ENCODE data around the gene DTX4.
A peak's percentile ranks its signal among the peaks of the same experiment; 100 is the strongest.

DTX4 gene

DNA sequence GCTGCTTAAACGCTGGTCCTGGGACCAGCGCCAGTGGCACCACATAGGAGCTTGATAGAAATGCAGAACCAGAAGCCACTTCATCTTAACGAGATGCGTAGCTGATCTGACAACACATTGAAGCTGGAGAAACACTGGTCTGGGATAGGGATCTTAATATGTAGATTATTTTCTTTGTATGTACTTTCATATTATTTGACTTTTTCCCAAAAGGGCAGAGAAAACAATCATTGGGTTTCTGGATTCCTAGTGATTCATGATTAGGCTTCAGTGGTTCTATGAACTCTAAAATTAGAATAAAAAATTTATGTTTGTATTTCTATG lies 28.5 kb downstream of the DTX4 start:
- Histone ChIP-seq H3K4me1 (ENCODE audit: control insufficient read depth in 1 of 2, insufficient read depth in 2 of 2, low read length in 2 of 2) (peaks cover 4 to 12% of the 10 kb centered on the region in 2 donors), H3K36me3 (ENCODE audit: control insufficient read depth in 1 of 2, insufficient read depth in 2 of 2, low read length in 2 of 2) (peaks cover 46 to 80% of the 10 kb centered on the region in 2 donors), H3K27me3 (ENCODE audit: control insufficient read depth in 1 of 2, insufficient read depth in 2 of 2, low read length in 2 of 2) (no peaks in the 10 kb centered on the region), H3K9ac (ENCODE audit: low read depth in 1 of 2, low read length in 2 of 2) (no peak overlapping the region), H3K4me3 (ENCODE audit: low read depth in 1 of 2, low read length in 2 of 2) (no peak overlapping the region), H3K9me3 (ENCODE audit: control insufficient read depth in 1 of 2, low read length in 2 of 2) (no peaks in the 10 kb centered on the region), H3K27ac (ENCODE audit: low read depth, low read length) (no peak overlapping the region)

- H3K9me3 ChIP-seq (ENCODE audit: control insufficient read depth in 1 of 2, low read length in 2 of 2): no peaks in the 10 kb centered on the region
- H3K9ac ChIP-seq (ENCODE audit: low read depth in 1 of 2, low read length in 2 of 2): no peak overlapping the region
- H3K4me1 ChIP-seq (ENCODE audit: control insufficient read depth in 1 of 2, insufficient read depth in 2 of 2, low read length in 2 of 2): peaks cover 4 to 12% of the 10 kb centered on the region in 2 donors
- no peak overlapping the region for H3K27ac ChIP-seq (ENCODE audit: low read depth, low read length)
- H3K27me3 ChIP-seq (ENCODE audit: control insufficient read depth in 1 of 2, insufficient read depth in 2 of 2, low read length in 2 of 2): no peaks in the 10 kb centered on the region
- H3K4me3 ChIP-seq (ENCODE audit: low read depth in 1 of 2, low read length in 2 of 2): no peak overlapping the region
- peaks cover 43 to 78% of the 10 kb centered on the region in 2 donors for H3K36me3 ChIP-seq (ENCODE audit: control insufficient read depth in 1 of 2, insufficient read depth in 2 of 2, low read length in 2 of 2)
Observed at GRCh38 chr11:59201353-59201752, 29.4 kb downstream of the DTX4 start.

- Histone ChIP-seq H3K27ac (ENCODE audit: low read depth, low read length) (no peak overlapping the region), H3K9ac (ENCODE audit: low read depth in 1 of 2, low read length in 2 of 2) (no peak overlapping the region), H3K4me1 (ENCODE audit: control insufficient read depth in 1 of 2, insufficient read depth in 2 of 2, low read length in 2 of 2) (peaks cover 0 to 13% of the 10 kb centered on the region in 2 donors)
Observed at GRCh38 chr11:59204746-59205145, 32.8 kb downstream of the DTX4 start.

DNA sequence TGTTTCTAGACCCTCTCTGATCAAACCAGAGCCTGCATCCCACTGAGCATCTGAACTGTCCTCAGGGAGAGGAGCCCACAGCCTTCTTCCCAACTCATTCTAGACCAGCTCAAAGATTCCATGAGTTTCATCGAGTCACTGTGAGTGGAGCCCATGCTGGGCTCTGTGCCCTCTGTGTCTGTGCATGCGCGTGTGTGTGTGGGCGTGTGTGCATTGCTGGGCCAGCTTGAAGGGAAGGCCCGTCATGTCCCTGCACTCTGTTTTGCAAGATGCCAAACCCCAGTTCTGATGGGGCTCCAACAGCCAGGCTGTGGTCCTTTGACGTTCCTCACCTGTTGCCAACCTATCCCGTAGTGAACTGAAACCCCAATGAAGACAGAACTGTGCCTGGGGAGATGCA lies 33.7 kb downstream of the DTX4 start:
- H3K4me3 ChIP-seq (ENCODE audit: low read depth in 1 of 2, low read length in 2 of 2): no peak overlapping the region
- no peak overlapping the region for H3K9ac ChIP-seq (ENCODE audit: low read depth in 1 of 2, low read length in 2 of 2)
- H3K36me3 ChIP-seq (ENCODE audit: control insufficient read depth in 1 of 2, insufficient read depth in 2 of 2, low read length in 2 of 2): peaks cover 27 to 62% of the 10 kb centered on the region in 2 donors
- H3K9me3 ChIP-seq (ENCODE audit: control insufficient read depth in 1 of 2, low read length in 2 of 2): no peaks in the 10 kb centered on the region
- no peaks in the 10 kb centered on the region for H3K27me3 ChIP-seq (ENCODE audit: control insufficient read depth in 1 of 2, insufficient read depth in 2 of 2, low read length in 2 of 2)
- peaks cover 0 to 13% of the 10 kb centered on the region in 2 donors for H3K4me1 ChIP-seq (ENCODE audit: control insufficient read depth in 1 of 2, insufficient read depth in 2 of 2, low read length in 2 of 2)
- no peak overlapping the region for H3K27ac ChIP-seq (ENCODE audit: low read depth, low read length)

More at GRCh38 chr11:59204746-59205145, 32.8 kb downstream of the DTX4 start:
- no peaks in the 10 kb centered on the region for H3K27me3 ChIP-seq (ENCODE audit: control insufficient read depth in 1 of 2, insufficient read depth in 2 of 2, low read length in 2 of 2)
- no peaks in the 10 kb centered on the region for H3K9me3 ChIP-seq (ENCODE audit: control insufficient read depth in 1 of 2, low read length in 2 of 2)
- H3K36me3 ChIP-seq (ENCODE audit: control insufficient read depth in 1 of 2, insufficient read depth in 2 of 2, low read length in 2 of 2): peaks cover 28 to 62% of the 10 kb centered on the region in 2 donors
- no peak overlapping the region for H3K4me3 ChIP-seq (ENCODE audit: low read depth in 1 of 2, low read length in 2 of 2)

DNA sequence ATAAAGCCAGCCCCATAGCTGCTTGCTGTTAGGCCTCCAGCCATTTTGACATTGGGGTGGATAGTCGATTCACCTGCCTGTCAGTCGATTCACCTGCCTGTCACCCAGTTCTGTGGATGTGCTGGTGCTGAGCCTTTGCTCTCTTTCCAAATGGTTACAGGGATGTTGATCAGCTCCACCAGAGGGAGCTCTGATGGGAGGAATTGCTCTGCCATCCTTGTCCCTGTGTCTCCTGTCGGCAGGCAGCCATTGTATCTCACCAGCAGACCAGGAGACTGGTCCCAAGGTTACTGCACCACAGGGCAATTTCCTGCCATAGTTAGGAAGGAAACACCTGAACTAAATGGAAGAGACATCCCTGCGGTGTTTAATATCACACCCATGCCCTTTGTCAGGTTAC lies 34.7 kb downstream of the DTX4 start:
- H3K27me3 ChIP-seq (ENCODE audit: control insufficient read depth in 1 of 2, insufficient read depth in 2 of 2, low read length in 2 of 2): no peaks in the 10 kb centered on the region
- H3K4me1 ChIP-seq (ENCODE audit: control insufficient read depth in 1 of 2, insufficient read depth in 2 of 2, low read length in 2 of 2): peaks cover 0 to 8% of the 10 kb centered on the region in 2 donors
- peaks cover 27 to 52% of the 10 kb centered on the region in 2 donors for H3K36me3 ChIP-seq (ENCODE audit: control insufficient read depth in 1 of 2, insufficient read depth in 2 of 2, low read length in 2 of 2)
- H3K27ac ChIP-seq (ENCODE audit: low read depth, low read length): no peak overlapping the region
- no peak overlapping the region for H3K4me3 ChIP-seq (ENCODE audit: low read depth in 1 of 2, low read length in 2 of 2)
- H3K9me3 ChIP-seq (ENCODE audit: control insufficient read depth in 1 of 2, low read length in 2 of 2): no peaks in the 10 kb centered on the region
- no peak overlapping the region for H3K9ac ChIP-seq (ENCODE audit: low read depth in 1 of 2, low read length in 2 of 2)

DNA sequence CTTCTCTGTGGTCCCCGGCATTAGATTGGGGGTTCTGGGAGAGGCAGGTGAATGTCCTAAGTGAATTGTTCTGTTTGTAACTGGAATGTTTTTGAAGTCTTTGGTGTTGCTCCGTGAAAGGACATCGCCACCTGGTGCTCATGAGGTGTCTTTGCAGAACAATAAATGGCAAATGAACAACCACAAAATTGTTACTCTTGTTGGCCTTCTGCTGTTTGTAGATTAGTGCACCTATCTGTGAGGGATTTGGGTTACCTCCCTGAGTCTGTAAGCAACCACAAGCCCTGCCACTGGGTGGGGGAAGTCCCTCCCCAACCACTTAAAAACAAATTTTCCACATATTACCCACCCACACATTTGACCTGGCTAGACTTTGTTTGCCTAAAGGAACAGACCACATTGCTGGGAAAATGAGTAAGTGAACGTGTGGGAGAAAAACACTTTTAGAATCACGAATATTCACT lies 36.1 kb downstream of the DTX4 start:
- no peaks in the 10 kb centered on the region for H3K27me3 ChIP-seq (ENCODE audit: control insufficient read depth in 1 of 2, insufficient read depth in 2 of 2, low read length in 2 of 2)
- peaks cover 0 to 8% of the 10 kb centered on the region in 2 donors for H3K4me1 ChIP-seq (ENCODE audit: control insufficient read depth in 1 of 2, insufficient read depth in 2 of 2, low read length in 2 of 2)
- no peak overlapping the region for H3K4me3 ChIP-seq (ENCODE audit: low read depth in 1 of 2, low read length in 2 of 2)
- peaks cover 23 to 39% of the 10 kb centered on the region in 2 donors for H3K36me3 ChIP-seq (ENCODE audit: control insufficient read depth in 1 of 2, insufficient read depth in 2 of 2, low read length in 2 of 2)
- peak overlapping the region in 1 of 2 donors; percentile 1 for H3K9ac ChIP-seq (ENCODE audit: low read depth in 1 of 2, low read length in 2 of 2)
- no peaks in the 10 kb centered on the region for H3K9me3 ChIP-seq (ENCODE audit: control insufficient read depth in 1 of 2, low read length in 2 of 2)
- no peak overlapping the region for H3K27ac ChIP-seq (ENCODE audit: low read depth, low read length)

- peak overlapping the region in 1 of 2 donors; percentile 24 for H3K4me3 ChIP-seq (ENCODE audit: low read depth in 1 of 2, low read length in 2 of 2)
- H3K27ac ChIP-seq (ENCODE audit: low read depth, low read length): no peak overlapping the region
- H3K27me3 ChIP-seq (ENCODE audit: control insufficient read depth in 1 of 2, insufficient read depth in 2 of 2, low read length in 2 of 2): no peaks in the 10 kb centered on the region
- peaks cover 0 to 8% of the 10 kb centered on the region in 2 donors for H3K4me1 ChIP-seq (ENCODE audit: control insufficient read depth in 1 of 2, insufficient read depth in 2 of 2, low read length in 2 of 2)
- peak overlapping the region in 1 of 2 donors; percentile 21 for H3K9ac ChIP-seq (ENCODE audit: low read depth in 1 of 2, low read length in 2 of 2)
- peaks cover 17 to 35% of the 10 kb centered on the region in 2 donors for H3K36me3 ChIP-seq (ENCODE audit: control insufficient read depth in 1 of 2, insufficient read depth in 2 of 2, low read length in 2 of 2)
- no peaks in the 10 kb centered on the region for H3K9me3 ChIP-seq (ENCODE audit: control insufficient read depth in 1 of 2, low read length in 2 of 2)
Observed at GRCh38 chr11:59208956-59209355, 37.0 kb downstream of the DTX4 start.

- H3K36me3 ChIP-seq (ENCODE audit: control insufficient read depth in 1 of 2, insufficient read depth in 2 of 2, low read length in 2 of 2): peaks cover 0 to 6% of the 10 kb centered on the region in 2 donors
- peak overlapping the region in 1 of 2 donors; percentile 26 for H3K9ac ChIP-seq (ENCODE audit: low read depth in 1 of 2, low read length in 2 of 2)
- no peak overlapping the region for H3K27ac ChIP-seq (ENCODE audit: low read depth, low read length)
- no peak overlapping the region for H3K4me3 ChIP-seq (ENCODE audit: low read depth in 1 of 2, low read length in 2 of 2)
- no peaks in the 10 kb centered on the region for H3K27me3 ChIP-seq (ENCODE audit: control insufficient read depth in 1 of 2, insufficient read depth in 2 of 2, low read length in 2 of 2)
- peaks cover 0 to 8% of the 10 kb centered on the region in 2 donors for H3K4me1 ChIP-seq (ENCODE audit: control insufficient read depth in 1 of 2, insufficient read depth in 2 of 2, low read length in 2 of 2)
- no peaks in the 10 kb centered on the region for H3K9me3 ChIP-seq (ENCODE audit: control insufficient read depth in 1 of 2, low read length in 2 of 2)
Observed at GRCh38 chr11:59212222-59212621, 40.3 kb downstream of the DTX4 start.

DNA sequence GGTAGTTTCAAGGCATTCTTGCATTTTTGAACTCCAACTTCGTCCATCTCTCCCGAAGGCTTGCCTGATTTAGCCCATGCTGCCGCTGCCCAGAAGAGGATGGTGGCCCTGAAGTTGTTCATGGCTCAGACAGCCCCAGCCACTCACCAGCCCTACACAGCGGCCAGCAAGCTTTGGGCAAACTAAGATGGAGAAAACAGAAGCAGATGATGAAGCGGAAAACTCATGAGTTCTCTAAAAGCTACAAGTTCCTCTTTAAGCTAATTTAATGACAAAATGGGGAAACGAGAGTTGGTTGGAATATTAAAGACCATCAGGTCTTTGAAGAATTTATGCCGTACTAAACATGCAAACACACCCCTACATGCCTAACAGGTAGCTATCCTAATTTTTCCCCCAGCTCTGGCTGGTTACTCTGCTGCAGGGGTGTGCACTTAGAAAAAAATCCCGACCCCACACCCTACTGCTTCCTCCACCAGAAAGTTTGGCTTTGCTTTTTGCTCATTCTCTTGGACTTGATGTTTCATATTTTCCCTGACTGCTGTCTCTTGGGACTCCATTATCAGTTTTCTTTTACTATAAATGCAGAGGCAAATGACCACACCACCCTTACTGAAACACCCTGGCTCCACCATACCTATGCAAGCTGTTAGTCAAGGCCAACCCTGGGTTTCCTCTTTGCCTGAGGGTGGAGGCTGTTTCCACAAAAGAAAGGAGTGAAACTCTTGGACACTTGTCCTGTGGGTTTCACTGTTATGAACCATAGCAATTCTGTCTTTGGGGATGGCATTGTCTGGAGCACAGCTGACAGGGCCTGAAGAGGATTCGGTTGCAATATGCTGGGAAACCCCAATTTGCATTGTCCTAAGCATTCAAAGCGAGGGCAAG lies 41.1 kb downstream of the DTX4 start, which contains the start of gene MPEG1:
MPEG1 (minus strand) TSS at position 184 of the 888 bp plus-strand sequence; CDS start at position 122, 62 bp downstream.
- no peaks in the 10 kb centered on the region for H3K9me3 ChIP-seq (ENCODE audit: control insufficient read depth in 1 of 2, low read length in 2 of 2)
- peak within 1 kb of the TSS in 1 of 2 donors; percentile 49 for H3K4me3 ChIP-seq (ENCODE audit: low read depth in 1 of 2, low read length in 2 of 2)
- no peaks in the 10 kb centered on the region for H3K27me3 ChIP-seq (ENCODE audit: control insufficient read depth in 1 of 2, insufficient read depth in 2 of 2, low read length in 2 of 2)
- peaks cover 0 to 1% of the 10 kb centered on the region in 2 donors for H3K4me1 ChIP-seq (ENCODE audit: control insufficient read depth in 1 of 2, insufficient read depth in 2 of 2, low read length in 2 of 2)
- H3K36me3 ChIP-seq (ENCODE audit: control insufficient read depth in 1 of 2, insufficient read depth in 2 of 2, low read length in 2 of 2): peaks cover 0 to 6% of the 10 kb centered on the region in 2 donors
- H3K9ac ChIP-seq (ENCODE audit: low read depth in 1 of 2, low read length in 2 of 2): peak within 1 kb of the TSS in 1 of 2 donors; percentile 26
- H3K27ac ChIP-seq (ENCODE audit: low read depth, low read length): no peak within 1 kb of the TSS

- Histone ChIP-seq H3K4me1 (ENCODE audit: control insufficient read depth in 1 of 2, insufficient read depth in 2 of 2, low read length in 2 of 2) (peaks cover 0 to 3% of the 10 kb centered on the region in 2 donors), H3K36me3 (ENCODE audit: control insufficient read depth in 1 of 2, insufficient read depth in 2 of 2, low read length in 2 of 2) (peaks cover 0 to 2% of the 10 kb centered on the region in 2 donors), H3K27me3 (ENCODE audit: control insufficient read depth in 1 of 2, insufficient read depth in 2 of 2, low read length in 2 of 2) (no peaks in the 10 kb centered on the region), H3K4me3 (ENCODE audit: low read depth in 1 of 2, low read length in 2 of 2) (no peak overlapping the region), H3K9ac (ENCODE audit: low read depth in 1 of 2, low read length in 2 of 2) (no peak overlapping the region), H3K27ac (ENCODE audit: low read depth, low read length) (no peak overlapping the region), H3K9me3 (ENCODE audit: control insufficient read depth in 1 of 2, low read length in 2 of 2) (no peaks in the 10 kb centered on the region)
Observed at GRCh38 chr11:59214141-59214893, 42.4 kb downstream of the DTX4 start.
